GM13977 (cell line): ENCODE results near the gene SMPD1.

Source experiments
- DNase-seq: peaks from one replicate; pipeline ENCODE4 v3.0.0; 2012; ENCODE audit warnings: low spot score
- in situ Hi-C: fragments of 300-500 bp; cut with MboI; formaldehyde crosslinking; loops from one replicate; pipeline ENCODE4 v1.12.0; 2022; ENCODE audit warnings: low sequenced_read_pairs, low pct_unique_long_range_greater_than_20kb, mixed read lengths, inconsistent platforms; ENCODE audit not compliant: unreplicated experiment
- TF ChIP-seq, protein P1 (sequence below): IDR thresholded peaks from 2 replicates; pipeline ENCODE4 v1.5.1; 2012; ENCODE audit warnings: mild to moderate bottlenecking, control low read depth; ENCODE audit not compliant: insufficient read depth; ENCODE audit errors: extremely low read depth, missing control alignments

The SMPD1 gene

GRCh38 chr11:6438979-6439571 is 48.8 kb downstream of the SMPD1 start:
- DNase-seq: no peak
- in situ Hi-C loops: no loop called here
- TF ChIP-seq, protein P1, sequence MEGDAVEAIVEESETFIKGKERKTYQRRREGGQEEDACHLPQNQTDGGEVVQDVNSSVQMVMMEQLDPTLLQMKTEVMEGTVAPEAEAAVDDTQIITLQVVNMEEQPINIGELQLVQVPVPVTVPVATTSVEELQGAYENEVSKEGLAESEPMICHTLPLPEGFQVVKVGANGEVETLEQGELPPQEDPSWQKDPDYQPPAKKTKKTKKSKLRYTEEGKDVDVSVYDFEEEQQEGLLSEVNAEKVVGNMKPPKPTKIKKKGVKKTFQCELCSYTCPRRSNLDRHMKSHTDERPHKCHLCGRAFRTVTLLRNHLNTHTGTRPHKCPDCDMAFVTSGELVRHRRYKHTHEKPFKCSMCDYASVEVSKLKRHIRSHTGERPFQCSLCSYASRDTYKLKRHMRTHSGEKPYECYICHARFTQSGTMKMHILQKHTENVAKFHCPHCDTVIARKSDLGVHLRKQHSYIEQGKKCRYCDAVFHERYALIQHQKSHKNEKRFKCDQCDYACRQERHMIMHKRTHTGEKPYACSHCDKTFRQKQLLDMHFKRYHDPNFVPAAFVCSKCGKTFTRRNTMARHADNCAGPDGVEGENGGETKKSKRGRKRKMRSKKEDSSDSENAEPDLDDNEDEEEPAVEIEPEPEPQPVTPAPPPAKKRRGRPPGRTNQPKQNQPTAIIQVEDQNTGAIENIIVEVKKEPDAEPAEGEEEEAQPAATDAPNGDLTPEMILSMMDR: peak; percentile 52

DNA sequence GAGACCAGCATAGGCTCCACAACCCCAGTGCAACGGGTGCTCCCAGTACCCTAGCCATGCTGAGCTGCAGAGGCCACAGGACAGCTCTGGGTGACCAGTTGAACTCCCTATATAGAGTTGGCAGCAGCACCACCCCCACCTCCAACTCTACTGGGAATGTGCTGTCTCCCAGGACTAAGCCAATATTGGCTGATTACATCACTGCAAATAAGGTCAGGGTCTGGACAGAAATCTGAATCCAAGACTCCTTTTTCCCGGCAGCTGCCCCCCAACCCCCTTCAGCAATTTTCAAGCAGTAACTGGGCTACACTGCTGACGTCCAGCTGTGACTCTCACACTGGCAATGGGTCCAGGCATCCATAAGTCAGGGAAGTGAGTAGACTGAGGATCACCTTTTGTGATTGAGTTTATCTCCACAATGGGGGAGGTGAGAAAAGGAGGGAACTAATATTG is 50.7 kb downstream of the SMPD1 start, which contains the start of gene HPX:
TSS of gene HPX (minus strand) at position 82 of the 453 bp plus-strand sequence. CDS start at position 58, 24 bp downstream.
- in situ Hi-C loops: loop anchor here (10.0 kb wide), 1 partner anchor 56 kb away; no protein-coding TSS in a partner anchor
- TF ChIP-seq, protein P1: no peak
- no peak for DNase-seq

DNA sequence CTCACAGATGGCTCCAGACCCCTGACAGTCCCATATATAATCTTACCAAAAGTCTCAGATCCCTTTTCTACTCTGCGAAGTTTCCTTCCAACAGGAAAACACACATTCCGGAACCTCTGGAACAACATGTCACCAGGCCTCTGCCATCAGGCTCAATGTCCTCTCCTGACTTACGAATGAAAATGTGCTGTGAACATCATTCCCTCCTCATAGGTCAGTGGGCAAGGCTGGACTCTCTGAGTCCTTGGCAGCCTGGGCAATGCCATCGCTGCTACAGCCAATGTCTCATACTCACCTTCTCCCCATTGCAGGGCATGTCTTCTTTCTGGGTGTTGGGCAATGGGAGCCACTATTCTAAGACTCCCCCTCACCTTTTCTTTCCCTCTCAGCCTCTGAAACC is 52.2 kb downstream of the SMPD1 start:
- TF ChIP-seq, protein P1: no peak

GRCh38 chr11:6443269-6444003 is 53.2 kb downstream of the SMPD1 start:
- DNase-seq: peak; percentile 66
- TF ChIP-seq, protein P1: peak; percentile 88
- in situ Hi-C loops: loop anchor here (10.0 kb wide), 1 partner anchor 59 kb away; no protein-coding TSS in a partner anchor

More for the DNA sequence above, 52.2 kb downstream of the SMPD1 start:
- in situ Hi-C loops: loop anchor here (10.0 kb wide), 1 partner anchor 58 kb away; no protein-coding TSS in a partner anchor
- DNase-seq: no peak
